SH-SY5Y (cell line): ENCODE data around the gene SMIM35.

Experiments used
- GATA2 ChIP-seq: IDR thresholded peaks from 2 replicates; pipeline ENCODE4 v1.6.1; 2011; ENCODE audit warnings: mild to moderate bottlenecking, low read depth, low read length
- GATA3 ChIP-seq: IDR thresholded peaks from 2 replicates; pipeline ENCODE4 v1.6.1; 2011; ENCODE audit warnings: low read depth, mild to moderate bottlenecking, low read length, moderate library complexity

SMIM35 gene

DNA sequence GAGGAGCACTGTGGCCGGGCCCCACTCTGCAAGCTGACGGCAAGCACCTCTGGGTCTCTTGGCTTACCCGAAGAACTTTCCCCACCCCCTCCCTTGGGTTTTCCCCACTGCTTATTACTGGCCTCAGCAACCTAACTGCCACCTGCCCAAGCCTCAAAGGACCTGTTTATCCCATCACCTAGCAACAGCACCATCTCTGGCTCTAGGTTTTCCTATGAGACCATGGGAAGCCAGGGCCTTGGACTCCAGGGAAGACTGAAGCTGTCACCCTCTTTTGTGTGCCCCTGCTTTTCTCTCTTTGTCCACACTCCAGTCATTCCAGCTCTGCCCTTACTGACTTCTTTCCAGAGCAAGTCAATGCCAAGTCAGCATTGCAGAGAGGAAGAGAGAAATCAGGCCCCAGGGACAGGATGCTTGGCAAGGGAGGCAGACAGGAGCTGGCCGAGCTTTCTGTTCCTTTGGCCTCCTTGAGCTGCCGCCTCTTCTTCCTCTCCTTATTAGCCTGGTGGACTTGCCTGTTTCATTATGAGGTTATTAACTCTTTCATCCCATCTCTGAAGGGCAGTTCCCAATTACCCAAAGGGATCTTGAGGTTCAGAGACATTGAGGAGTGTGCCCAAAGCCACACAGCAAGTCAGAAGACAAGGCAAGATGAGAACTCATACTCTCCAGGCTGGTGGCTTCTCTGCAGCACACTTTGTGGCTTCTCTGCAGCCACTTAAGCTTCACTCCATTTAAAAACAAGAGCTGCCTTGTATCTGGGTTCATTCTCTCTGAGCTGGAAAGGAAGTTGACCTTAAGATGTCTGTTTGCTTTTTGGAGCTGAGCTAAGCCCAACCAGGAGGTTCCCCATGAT lies at the start of gene SMIM35:
TSS of gene SMIM35 (minus strand) at position 51 of the 856 bp plus-strand sequence. CDS start 206 bp downstream, outside the sequence.
- TF ChIP-seq GATA2 (no peak), GATA3 (no peak)

DNA sequence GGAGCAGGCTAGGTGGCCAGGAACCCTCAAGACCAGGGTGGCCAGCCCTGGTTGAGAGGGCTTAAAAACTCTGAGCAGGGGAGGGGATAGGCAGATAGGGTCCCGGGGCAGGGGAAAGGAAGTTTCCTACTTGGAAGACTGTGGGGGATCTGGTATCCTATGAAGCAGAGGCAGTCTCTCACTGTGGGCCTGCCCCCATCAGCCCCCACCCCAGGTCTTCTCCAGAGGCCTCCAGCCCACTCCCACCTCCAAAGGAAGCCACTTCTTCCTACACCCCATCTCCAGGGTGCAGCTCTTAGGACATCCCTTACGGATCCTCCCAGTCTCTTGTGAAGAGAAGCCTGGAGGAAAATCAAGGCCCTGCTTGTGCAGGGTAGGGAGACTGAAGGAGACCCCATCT lies 49.6 kb upstream of the SMIM35 start:
- TF ChIP-seq GATA3 (no peak), GATA2 (no peak)

DNA sequence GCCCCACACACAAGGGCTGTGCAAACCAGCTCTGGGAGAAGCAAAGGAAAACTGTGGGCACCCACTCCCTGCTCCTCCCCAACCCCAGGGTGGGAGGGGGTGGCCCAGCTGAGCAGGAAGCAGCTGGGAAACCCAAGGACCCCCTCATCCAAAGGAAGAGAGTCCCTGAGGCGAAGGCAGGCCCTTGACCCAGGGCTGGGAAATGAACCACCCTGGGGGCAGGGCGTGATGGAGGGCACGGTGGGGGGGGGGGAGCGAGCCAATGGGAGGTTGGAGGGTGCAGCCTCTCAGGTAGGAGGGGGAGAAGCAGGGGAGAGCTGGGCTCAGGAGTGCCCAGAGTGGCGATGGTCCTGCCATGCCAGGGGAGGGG lies 49.0 kb upstream of the SMIM35 start:
- TF ChIP-seq GATA2 (no peak), GATA3 (no peak)

DNA sequence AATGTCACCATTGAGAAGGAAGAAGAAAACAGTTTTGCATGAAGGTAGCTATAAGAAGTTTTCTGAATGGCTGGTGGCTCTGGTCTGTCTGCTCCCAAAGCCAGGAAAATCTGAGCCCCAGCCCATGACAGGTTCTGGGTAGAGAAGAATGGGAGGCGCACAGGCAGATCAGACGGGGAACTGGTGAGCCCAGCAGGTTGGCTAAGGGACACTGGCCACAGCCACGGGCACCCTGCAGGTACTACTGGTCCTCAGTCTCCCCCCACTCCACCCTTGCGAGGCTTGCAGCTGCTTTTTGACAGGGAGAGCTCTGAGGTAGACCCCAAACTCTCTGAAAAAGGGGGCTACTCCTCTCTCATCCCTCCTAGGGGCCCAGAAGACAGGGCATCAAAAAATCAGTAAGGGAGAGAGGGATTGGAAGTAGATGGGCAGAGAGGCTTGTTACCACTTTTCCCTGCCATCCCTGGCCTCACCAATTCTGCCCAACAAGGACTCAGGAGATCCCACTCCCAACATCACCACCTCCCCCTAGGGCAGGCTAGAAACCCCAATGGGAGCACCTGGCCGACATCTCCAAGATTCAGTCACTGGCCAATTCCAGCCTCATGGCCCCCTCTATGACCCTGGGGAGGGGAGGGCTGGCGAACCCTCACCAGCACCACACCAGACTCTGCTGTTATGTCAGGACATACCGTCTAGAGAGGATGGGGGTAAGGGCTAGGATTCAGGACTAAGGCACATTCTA lies 48.5 kb upstream of the SMIM35 start:
- TF ChIP-seq GATA3, result no peak
- no peak for TF ChIP-seq GATA2

DNA sequence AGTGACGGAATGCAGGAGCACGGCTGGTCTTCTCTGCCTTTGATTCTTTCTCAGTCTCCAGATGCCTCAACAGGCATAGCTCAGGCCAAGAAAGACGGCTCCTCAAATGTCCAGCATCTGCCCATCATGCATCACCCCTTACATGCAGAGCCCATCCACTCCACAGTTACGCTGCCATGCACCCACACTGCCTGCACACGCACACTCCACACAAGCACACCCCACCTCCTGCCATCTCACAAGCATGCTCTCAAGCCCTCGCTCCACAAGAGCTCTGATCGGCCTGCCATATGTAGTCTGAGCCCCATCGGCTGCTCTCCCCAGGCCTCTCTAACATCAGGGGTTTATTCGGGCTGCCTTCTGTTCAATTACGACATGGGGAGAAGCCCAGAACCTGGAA lies 47.1 kb upstream of the SMIM35 start:
- TF ChIP-seq GATA2 (no peak), GATA3 (no peak)

DNA sequence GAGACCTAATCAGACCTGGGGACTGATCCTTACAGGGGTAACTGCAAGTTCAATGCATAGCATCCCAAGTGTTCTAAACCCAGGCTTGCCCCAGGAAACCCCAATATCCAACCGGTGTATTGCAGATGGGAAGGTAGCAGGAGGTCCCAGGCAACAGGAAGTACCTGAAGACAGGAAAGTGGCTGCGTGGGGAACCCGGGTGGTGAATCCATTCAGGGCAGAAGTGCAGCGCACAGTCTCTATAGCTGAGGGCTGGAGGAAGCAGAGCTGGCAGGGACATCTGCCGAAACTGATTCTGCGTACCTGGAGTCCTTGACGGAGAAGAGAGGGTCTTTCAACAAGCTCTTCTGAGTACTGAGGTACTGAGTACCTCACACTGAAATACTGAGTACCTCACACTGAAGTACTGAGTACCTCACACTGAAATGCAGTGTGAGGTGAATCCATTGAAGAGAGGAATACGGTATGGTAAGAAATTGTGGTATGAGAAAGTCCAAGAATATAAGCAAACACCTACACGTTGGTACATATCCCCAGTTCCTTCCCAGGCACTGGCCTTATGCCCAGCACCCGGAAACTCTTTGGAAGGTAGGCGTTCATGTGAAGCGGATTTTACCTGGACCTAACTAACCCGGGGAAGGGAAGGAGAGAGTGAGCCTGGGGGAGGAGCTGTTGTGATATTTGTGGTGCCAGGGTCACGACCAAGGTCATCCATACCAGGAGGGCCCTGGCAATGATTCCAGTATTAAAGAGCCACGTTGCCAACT lies 45.8 kb upstream of the SMIM35 start:
- TF ChIP-seq GATA3 (no peak), GATA2 (no peak)

DNA sequence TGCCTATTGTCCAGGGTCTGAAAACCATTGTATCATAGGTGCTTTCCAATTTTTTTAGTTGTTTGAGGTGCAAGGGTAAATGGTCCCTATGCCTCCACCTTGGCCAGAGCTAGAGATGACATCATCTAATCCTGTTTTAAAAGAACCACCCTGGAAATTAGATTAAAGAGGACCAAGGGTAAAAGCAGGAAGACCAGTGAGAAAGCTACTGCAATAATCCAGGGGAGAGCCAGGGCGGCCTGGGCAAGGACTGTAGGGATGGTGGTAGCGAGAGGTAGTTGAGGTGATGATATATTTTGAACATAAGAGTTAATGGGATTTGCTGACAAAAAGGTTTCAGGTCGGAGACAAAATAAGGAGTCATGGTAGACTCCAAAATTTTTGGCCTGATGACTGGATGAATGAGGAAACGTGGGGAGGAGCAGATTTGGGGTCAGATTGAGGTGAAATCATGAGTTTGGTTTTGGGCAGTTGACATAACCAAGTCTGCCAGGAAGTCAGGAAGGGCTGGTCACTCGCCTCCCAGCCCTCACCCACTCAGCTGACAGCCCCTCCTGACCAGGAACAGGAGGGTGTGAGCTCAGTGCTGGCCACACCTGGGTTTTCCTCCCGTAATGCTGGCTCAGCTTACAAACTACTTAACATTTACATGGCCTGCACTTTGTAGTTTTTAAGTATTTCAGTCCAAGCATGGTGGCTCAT lies 42.9 kb upstream of the SMIM35 start:
- no peak for TF ChIP-seq GATA2
- no peak for TF ChIP-seq GATA3

DNA sequence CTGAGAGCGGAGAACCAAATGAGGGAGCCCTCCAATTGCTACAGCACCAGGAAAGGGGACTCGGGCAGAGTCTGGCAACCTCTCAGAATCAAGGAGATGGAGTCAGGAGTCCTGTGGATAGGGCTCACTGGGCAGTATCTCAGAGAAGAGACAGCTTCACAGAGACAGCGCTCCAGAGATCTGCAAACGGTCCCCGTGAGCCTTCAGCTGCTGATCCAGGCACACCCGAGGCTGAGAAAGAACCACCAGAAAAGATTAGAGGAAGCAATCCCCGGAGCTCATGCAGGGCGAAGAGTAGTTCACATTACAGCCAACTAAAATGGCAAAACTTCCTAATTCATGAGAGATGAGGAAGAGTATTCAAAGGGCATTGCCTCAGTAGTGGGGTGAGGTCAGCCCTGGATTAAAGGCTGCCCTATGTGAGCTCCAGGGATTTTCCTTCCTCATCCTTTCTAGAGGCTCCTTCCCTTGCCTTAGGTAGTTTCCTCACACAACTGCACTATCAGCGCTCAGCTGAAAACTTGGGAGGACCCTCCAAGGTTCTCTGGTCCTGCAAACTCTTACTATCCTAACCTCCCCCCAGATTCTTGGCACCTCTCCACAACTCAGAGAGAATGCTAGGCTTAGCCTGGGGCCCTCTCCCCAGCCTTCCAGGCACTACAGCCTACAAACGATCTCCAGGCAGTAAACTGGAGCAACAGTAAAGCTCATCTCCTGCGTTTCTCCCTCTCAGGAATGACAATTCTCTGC lies 42.1 kb upstream of the SMIM35 start:
- no peak for TF ChIP-seq GATA2
- no peak for TF ChIP-seq GATA3

DNA sequence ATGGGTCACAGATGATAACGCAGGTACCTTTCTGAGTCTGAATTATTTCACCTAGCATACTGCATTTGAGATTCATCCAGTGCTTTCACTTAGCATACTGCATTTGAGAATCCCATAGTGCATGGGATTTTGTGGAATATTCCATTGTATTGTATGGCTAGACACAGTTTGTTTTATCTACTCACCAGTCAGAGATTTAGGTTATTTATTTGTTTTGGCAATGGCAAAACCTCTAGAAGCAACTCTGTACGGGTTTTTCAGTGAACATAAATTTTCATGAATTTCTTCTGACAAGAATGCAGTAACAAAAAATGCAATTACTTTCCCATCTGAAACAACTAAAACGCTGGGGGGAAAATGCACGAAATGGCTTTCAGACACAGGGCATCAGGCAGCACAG lies 41.5 kb upstream of the SMIM35 start:
- TF ChIP-seq GATA2 (no peak), GATA3 (no peak)

DNA sequence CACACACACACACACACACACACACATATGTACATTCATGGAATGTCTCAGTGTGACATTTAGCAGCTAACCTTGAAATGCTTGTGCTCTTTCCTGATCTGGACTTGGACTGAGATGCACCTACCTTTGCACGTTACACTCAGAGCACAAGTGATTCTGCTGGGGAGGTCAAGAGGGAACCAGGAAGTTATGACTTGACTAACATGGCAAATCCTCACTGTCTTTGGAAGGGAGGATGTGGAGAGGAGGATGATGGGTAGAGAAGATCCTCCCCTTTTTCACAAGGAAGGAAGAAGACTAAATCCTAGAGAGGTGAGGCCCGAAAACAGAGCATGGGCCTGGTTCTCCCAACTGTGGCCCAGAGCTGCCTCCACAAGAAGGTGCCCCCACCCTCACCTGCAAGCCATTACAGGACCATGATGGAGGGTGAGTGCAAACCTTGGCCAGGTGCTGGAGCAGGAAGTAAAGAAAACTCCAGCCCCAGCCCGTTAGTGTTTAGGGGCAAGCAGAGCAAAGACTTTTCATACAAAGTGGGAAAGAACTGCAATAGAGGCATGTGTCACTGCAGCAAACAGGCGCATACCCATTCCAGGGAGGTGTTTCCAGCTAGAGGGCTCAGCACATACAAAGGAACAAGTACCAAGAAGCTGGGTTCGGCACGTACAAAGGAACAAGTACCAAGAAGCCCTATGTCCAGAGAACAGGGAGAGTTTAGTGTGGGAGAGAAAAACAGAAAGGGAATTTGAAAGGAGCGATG lies 39.5 kb upstream of the SMIM35 start:
- TF ChIP-seq GATA3 (no peak), GATA2 (no peak)

DNA sequence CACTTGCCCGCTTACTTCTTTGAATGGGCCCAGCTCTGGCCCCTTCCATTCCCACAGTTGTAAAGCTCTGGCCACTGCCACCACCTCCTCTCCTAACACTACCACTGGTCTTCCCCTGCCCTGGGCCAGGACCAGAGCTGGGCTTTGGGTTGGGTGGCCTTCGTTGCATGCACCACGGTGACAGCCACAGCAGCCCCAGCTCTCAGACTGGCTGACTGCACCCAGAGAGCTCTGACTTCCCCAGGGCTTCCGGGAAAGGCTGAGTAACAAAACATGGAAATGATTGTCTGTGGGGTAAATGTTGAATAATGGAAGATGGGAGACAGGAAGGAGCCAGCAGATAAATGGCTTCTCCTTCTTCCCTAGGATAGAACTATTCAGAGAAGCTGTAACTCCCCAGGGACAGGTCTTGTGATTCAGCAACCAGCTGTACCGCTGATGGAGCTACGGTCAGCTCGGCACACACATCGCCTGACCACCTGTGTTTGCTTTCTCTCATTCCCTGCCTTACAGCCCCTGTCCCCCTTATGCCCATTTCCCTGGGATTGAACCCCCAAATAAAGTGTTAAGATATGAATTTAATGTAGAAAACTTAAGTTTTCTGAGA lies 38.3 kb upstream of the SMIM35 start:
- TF ChIP-seq GATA2 (no peak), GATA3 (no peak)

DNA sequence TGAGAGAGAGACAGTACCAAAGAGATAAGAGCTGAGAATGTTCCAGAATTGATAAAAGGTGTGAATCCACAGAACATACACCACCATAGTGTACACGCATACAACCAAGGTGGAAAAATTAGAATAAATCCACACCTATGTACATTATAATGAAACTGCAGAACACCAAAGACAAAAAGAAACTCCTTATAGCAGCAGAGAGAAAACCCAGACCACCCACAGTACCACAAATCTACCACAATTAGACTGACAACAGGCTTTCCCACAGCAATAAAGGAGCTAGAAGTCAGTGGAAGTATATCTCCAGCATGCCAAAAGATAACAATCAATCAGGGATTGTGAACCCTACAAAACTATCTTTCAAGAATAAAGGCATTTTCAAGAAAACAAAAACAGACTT lies 34.0 kb upstream of the SMIM35 start:
- TF ChIP-seq GATA3, result no peak
- TF ChIP-seq GATA2, result no peak
